ENCODE measurements around the gene HK2. TPM values are rescaled to one million over a fixed set of nuclear protein-coding genes. Genes with fewer than 3 reads are reported as not detected.

The HK2 gene
- total RNA-seq, 1 experiment from 2014 or later: 9.8 TPM

DNA sequence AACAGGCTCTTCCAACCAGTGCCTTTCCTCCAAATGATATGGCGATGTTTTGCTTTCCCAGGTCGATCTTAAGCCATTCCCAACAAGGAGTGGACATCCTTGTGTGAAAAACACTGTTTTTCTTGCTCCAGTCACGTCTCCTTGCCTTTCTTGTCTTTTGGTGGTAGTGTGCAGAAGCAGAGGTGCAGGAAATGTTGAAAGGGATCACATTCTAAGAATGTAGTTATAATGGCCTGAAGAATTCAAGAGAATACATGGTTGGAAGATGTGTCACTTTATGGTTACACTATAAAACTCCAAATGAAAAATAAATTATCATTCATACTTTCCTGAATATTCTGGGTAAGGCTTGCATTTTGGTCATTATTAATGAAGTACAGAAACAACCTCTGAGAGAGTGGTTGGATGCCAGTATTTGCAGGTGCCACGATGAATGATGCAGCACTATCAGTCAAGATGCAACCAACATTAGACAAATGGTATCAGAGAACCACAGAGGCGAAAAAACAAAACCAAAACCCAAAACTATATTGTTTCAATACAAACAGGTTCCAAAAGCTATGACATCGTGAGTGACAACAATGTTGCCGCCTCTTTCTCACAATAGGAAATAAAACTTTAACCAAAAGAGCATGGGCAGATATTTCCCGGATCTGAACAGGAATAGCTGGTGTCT lies 97.0 kb downstream of the HK2 start:
- no peak for DNase-seq (ENCODE audit: low read depth)

DNA sequence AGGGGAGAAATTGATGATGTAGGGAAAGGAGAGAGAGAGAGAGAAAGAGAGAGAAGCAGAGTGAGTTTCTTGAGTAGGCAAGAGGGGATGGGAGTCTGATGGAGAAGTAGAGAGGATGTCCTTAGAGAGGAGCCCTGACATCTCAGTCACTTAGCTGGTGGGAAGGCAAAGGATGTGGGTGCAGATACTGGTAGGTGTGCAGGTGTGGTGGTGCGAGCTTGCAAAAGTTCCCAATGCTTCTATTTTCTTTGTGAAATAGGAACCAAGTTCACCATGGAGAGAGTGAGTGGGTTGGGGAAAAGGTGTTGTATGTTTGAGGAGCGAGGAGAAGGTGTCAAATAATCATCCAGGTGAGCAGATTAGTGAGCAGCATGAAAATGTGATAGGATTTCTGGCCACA lies 98.0 kb downstream of the HK2 start:
- no peak for DNase-seq (ENCODE audit: low read depth)

DNA sequence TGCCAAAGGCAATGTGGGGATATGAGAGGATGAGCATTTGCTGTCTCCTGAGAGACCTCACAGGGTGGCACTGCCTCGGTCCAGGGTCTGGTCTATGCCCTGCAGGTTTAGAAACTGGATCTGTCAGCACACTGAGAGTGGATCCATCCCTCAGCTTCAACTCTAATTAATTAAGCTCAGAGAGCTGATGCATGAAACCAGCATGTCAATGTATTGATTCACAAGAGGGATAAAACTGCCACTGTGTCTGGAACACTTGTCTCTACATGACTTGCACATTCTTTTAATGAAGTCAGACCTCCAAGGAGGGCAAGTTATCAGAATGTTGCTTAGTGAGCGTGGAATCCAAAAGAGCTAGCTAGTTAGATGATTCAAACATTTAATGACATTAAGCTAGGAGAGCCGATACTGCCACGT lies 102.1 kb downstream of the HK2 start:
- no peak for DNase-seq (ENCODE audit: low read depth)

DNA sequence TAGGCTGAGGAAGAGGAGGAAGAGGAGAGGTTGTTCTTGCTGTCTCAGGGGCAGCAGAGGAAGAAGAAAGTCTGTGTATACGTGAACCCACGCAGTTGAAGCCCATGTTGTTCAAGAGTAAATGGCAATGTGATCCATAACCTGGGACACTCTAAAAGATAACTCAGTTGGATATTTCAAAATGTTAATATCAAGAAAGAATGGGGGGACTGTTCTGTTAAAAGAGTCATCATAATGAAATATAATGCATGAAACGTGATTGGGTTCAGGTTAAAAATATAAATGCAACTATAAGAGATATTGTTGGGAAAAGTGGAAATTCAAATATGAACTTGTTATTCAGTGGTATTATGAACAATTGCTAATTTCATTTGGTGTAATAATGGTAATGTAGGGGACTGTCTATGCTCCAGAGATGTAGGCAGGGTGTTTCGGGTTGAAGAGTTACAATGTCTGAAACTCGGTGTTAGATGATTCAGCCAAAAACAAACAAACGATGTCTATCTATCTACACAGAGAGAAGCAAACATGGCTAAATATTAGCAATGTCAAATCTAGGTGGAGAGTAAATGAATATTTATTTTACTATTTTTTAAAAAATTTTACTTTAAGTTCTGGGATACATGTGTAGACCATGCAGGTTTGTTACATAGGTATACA lies 103.4 kb downstream of the HK2 start:
- DNase-seq (ENCODE audit: low read depth): no peak

DNA sequence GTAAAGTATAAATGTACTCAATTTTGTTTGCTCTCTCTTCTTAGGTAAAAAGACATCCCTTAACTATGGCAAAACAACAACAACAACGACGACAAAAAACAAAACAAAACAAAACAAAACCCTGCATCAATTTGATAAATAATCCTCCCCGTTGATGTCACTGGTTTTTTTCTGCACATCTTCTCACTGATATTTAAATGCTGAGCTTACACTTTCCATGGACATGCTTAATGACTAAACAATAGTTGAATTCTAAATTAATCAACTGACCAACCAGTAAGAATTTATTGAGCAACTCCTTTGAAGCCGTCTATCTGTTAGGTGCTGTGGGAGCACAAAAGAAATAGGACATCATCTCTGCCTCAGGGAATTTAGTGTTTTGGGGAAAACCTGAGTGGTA lies 104.3 kb downstream of the HK2 start:
- DNase-seq (ENCODE audit: low read depth): no peak

DNA sequence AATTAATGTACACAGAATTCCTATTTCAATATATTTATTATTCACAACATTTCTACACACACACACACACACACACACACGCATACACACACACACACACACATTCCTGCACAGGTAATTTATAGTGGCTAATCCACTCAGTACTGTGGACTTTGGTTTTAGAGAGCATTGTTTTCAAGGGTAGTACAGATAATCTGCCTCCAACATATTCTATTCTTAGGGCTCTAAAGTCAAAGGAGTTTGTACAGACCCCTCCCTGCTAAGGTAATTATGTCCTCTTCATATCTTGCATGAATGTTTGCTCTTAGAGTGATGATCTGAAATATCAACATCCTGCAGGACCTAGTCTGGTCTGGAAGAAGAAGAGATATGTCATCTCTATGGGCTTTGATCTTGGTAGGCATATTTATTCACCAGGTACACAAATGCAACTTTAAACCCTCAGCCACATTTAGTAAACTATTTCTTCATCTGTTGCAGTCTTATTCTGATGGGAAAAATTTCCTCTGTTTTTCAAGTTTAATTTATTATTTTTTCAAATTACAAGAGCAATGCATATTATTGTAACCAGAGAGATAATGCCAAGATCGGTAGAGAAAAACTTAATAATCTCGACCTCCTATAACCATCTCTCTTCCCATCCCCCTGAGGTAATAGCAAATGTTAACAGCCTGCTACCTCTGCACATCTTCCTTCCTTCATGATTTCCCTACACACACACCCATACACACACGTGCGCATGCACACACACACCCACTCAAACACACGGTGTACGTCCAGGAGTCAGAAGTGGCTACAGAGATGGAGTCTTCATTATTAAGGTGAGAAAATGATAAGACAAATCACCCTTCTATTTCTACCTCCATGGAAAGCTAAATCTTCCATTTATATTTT lies 106.2 kb downstream of the HK2 start:
- no peak for DNase-seq (ENCODE audit: low read depth)

DNA sequence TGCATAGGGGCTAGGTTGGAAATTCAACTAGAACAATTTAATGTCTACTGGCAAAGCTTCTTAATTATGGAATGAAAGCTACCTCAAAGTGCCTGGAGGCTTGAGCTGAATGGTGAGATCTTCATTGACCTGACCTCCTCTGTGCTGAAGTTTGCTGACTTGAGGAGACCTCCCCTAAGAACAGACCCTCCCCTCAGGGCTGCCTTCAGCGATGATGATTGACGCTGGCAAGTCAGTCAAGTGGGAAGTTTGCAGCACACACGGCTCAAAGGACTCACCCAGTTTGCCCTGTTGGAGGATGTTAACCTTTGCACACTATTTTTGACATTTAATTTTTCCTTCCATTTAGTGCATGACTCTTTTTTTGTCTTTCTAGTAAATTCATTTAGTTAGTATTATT lies 107.4 kb downstream of the HK2 start:
- no peak for DNase-seq (ENCODE audit: low read depth)

DNA sequence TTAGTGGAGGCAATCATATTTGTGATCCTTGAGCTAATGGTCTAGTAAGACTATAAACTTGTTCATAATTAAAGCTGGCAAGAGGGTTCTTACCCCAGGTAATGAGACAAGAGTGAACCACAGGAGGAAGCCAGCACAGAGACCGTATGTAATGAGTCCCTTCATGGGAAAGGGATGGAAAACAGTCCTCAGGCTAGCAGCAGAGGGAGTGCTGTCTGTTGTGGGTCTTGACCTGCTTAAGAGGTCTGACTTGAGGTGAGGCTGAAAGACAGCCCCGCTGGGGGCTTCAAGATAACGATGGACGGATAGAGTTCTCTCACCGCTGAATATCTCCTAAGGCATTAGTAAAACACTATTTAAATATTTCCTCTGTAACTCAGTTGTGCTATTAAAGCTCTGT lies 108.3 kb downstream of the HK2 start:
- DNase-seq (ENCODE audit: low read depth): no peak

Other genes with a start within 250 kb of the HK2 start
- 0.06 TPM in 1 of 2 replicates, not detected in the other for gene M1AP, start 185.8 kb upstream of the HK2 start, total RNA-seq (2014; rRNA removed)
- 8.8 and 11.3 TPM in 2 replicates for gene SEMA4F, start 179.9 kb upstream of the HK2 start, total RNA-seq (2014; rRNA removed)
- gene POLE4, start 124.5 kb downstream of the HK2 start, total RNA-seq (2014; rRNA removed): 31.4 and 31.9 TPM in 2 replicates

Measured in LHCN-M2 (cell line).